SU-DHL-6 (cell line): Measurements from ENCODE around the gene DLEU7.

Experiments used
- H2AFZ ChIP-seq: fragments of 200-600 bp; sonication (generic); 2 replicates; pipeline ENCODE4 v1.6.1; 2014; ENCODE audit warnings: low read depth, mild to moderate bottlenecking, moderate library complexity, mixed read lengths, antibody characterized with exemption, low read length; ENCODE audit not compliant: severe bottlenecking
- H3F3A ChIP-seq: fragments of 200-600 bp; shearing (Covaris generic); 2 replicates; pipeline ENCODE4 v1.6.0; 2016; ENCODE audit warnings: antibody characterized with exemption, mild to moderate bottlenecking; ENCODE audit not compliant: insufficient read depth
- H3K27ac ChIP-seq: fragments of 200-600 bp; sonication (generic); 2 replicates; pipeline ENCODE4 v1.5.1; 2016; ENCODE audit warnings: low read depth, mild to moderate bottlenecking, low read length, moderate library complexity, mixed read lengths
- H3K27me3 ChIP-seq: fragments of 200-600 bp; sonication (generic), shearing (Covaris generic); 2 replicates; pipeline ENCODE4 v1.6.0; 2014; ENCODE audit warnings: mild to moderate bottlenecking, low read length
- H3K36me3 ChIP-seq: fragments of 200-600 bp; sonication (generic); 2 replicates; pipeline ENCODE4 v1.6.1; 2014; ENCODE audit warnings: mild to moderate bottlenecking, low read length, mixed read lengths
- H3K4me2 ChIP-seq: fragments of 300-600, 200-600 bp; shearing (Covaris generic), sonication (generic); 2 replicates; pipeline ENCODE4 v1.6.0; 2014; ENCODE audit warnings: low read length, low read depth, mild to moderate bottlenecking; ENCODE audit not compliant: poor library complexity, severe bottlenecking
- H3K4me3 ChIP-seq: fragments of 200-600 bp; sonication (generic); 2 replicates; pipeline ENCODE4 v1.5.1; 2014; ENCODE audit warnings: antibody characterized with exemption, low read length, mild to moderate bottlenecking, mixed read lengths; ENCODE audit not compliant: insufficient read depth, poor library complexity, severe bottlenecking
- H3K79me2 ChIP-seq: fragments of 200-600 bp; sonication (generic); 2 replicates; pipeline ENCODE4 v1.6.1; 2014; ENCODE audit warnings: mild to moderate bottlenecking, low read length, moderate library complexity; ENCODE audit not compliant: insufficient read depth
- H3K9ac ChIP-seq: fragments of 200-600 bp; sonication (generic); 2 replicates; pipeline ENCODE4 v1.7.0; 2014; ENCODE audit warnings: mild to moderate bottlenecking, low read length
- H3K9me2 ChIP-seq: fragments of 200-600 bp; sonication (generic); replicated peaks from 2 replicates; pipeline ENCODE4 v1.6.1; 2014; ENCODE audit warnings: low read length; ENCODE audit not compliant: insufficient read depth
- H3K9me3 ChIP-seq: fragments of 200-600 bp; sonication (generic); 2 replicates; pipeline ENCODE4 v1.6.1; 2014; ENCODE audit warnings: low read length, mixed read lengths; ENCODE audit not compliant: insufficient read depth
- H4K20me1 ChIP-seq: fragments of 200-600 bp; sonication (generic); 2 replicates; pipeline ENCODE4 v1.6.1; 2014; ENCODE audit warnings: low read depth, mild to moderate bottlenecking, antibody characterized with exemption, low read length, moderate library complexity, mixed read lengths
- EZH2phosphoT487 ChIP-seq: fragments of 200-600 bp; sonication (generic), shearing (Covaris generic); conservative IDR thresholded peaks from 2 replicates; pipeline ENCODE4 v1.6.1; 2018; ENCODE audit warnings: mild to moderate bottlenecking, antibody characterized with exemption, low read length, moderate library complexity, mixed read lengths
- TF ChIP-seq, protein P1 (sequence below): fragments of 200-600 bp; sonication (generic); IDR thresholded peaks from one replicate; pipeline ENCODE4 v1.5.1; 2017; ENCODE audit warnings: antibody characterized with exemption, mild to moderate bottlenecking, low read length, moderate library complexity; ENCODE audit not compliant: insufficient read depth, poor library complexity, severe bottlenecking

DLEU7 gene

GRCh38 chr13:50783717-50784290 is 59.7 kb downstream of the DLEU7 start:
- no peak overlapping the region for H2AFZ ChIP-seq
- H4K20me1 ChIP-seq: no peaks in the 10 kb centered on the region
- H3K27me3 ChIP-seq: no peaks in the 10 kb centered on the region
- no peak overlapping the region for H3K4me2 ChIP-seq
- H3K9me3 ChIP-seq: no peaks in the 10 kb centered on the region
- H3K9me2 ChIP-seq: no peaks in the 10 kb centered on the region
- H3K27ac ChIP-seq: no peak overlapping the region
- H3K4me3 ChIP-seq: no peak overlapping the region
- H3K36me3 ChIP-seq: no peaks in the 10 kb centered on the region
- H3K9ac ChIP-seq: no peak overlapping the region
- H3F3A ChIP-seq: no peaks in the 10 kb centered on the region
- H3K79me2 ChIP-seq: no peaks in the 10 kb centered on the region
- TF ChIP-seq, protein P1, sequence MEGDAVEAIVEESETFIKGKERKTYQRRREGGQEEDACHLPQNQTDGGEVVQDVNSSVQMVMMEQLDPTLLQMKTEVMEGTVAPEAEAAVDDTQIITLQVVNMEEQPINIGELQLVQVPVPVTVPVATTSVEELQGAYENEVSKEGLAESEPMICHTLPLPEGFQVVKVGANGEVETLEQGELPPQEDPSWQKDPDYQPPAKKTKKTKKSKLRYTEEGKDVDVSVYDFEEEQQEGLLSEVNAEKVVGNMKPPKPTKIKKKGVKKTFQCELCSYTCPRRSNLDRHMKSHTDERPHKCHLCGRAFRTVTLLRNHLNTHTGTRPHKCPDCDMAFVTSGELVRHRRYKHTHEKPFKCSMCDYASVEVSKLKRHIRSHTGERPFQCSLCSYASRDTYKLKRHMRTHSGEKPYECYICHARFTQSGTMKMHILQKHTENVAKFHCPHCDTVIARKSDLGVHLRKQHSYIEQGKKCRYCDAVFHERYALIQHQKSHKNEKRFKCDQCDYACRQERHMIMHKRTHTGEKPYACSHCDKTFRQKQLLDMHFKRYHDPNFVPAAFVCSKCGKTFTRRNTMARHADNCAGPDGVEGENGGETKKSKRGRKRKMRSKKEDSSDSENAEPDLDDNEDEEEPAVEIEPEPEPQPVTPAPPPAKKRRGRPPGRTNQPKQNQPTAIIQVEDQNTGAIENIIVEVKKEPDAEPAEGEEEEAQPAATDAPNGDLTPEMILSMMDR: no peak
- TF ChIP-seq EZH2phosphoT487: no peak

GRCh38 chr13:50783066-50783465 is 60.4 kb downstream of the DLEU7 start:
- no peaks in the 10 kb centered on the region for H3K36me3 ChIP-seq
- no peaks in the 10 kb centered on the region for H4K20me1 ChIP-seq
- H3K9ac ChIP-seq: no peak overlapping the region
- no peaks in the 10 kb centered on the region for H3K79me2 ChIP-seq
- no peak overlapping the region for H2AFZ ChIP-seq
- H3K9me2 ChIP-seq: no peaks in the 10 kb centered on the region
- no peaks in the 10 kb centered on the region for H3K27me3 ChIP-seq
- no peaks in the 10 kb centered on the region for H3K9me3 ChIP-seq
- H3K4me3 ChIP-seq: no peak overlapping the region
- H3F3A ChIP-seq: no peaks in the 10 kb centered on the region
- H3K4me2 ChIP-seq: no peak overlapping the region
- TF ChIP-seq, protein P1: no peak
- no peak for TF ChIP-seq EZH2phosphoT487
- no peak overlapping the region for H3K27ac ChIP-seq

DNA sequence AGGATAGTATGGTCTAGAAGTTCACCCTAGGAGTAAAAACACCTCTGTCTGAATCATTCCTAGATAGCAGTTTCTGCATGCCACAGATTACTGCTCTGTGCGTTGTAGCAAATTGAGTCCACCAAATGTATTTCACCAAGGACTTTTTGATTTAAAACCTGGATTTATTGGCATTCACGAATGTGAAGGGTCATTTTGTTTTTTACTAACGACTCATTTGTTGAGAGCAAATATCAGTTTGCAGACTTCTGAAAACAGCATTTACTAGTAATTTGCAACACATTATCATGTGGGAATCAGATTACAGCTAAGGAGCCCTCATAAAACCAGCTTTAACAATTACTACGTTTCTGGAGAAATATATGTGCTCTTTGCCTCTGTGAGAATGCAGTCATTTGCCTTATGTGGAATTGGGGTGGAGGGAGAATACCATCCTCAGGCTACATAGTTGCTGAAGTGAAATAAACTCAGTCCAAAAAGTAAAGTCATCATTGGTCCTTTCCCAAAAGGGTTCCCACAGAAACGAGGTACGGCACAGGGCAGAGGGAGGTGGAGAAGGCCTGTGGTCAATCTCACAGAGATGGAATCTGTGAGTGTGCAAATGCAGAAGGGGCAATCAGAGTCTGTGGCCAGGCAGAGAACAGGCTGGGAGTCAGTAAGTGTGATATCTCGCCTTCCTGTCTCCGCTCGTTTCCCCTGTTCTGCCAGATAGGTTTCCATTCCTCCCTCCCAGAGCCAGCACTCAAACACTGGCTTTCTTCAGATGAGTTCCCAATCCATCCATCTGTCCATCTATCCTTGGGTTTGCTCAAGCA is 63.1 kb downstream of the DLEU7 start:
- TF ChIP-seq, protein P1: no peak
- no peak for TF ChIP-seq EZH2phosphoT487
- no peaks in the 10 kb centered on the region for H3K9me3 ChIP-seq
- H3K4me3 ChIP-seq: no peak overlapping the region
- H4K20me1 ChIP-seq: no peaks in the 10 kb centered on the region
- H3F3A ChIP-seq: no peaks in the 10 kb centered on the region
- H3K27ac ChIP-seq: no peak overlapping the region
- H3K27me3 ChIP-seq: no peaks in the 10 kb centered on the region
- no peak overlapping the region for H2AFZ ChIP-seq
- no peak overlapping the region for H3K4me2 ChIP-seq
- no peaks in the 10 kb centered on the region for H3K36me3 ChIP-seq
- no peaks in the 10 kb centered on the region for H3K9me2 ChIP-seq
- no peak overlapping the region for H3K9ac ChIP-seq
- H3K79me2 ChIP-seq: no peaks in the 10 kb centered on the region
